ENCODE measurements around the gene RASSF4.
A peak's percentile ranks its signal among the peaks of the same experiment; 100 is the strongest.

The RASSF4 gene

GRCh38 chr10:44997105-44997748 is 37.6 kb downstream of the RASSF4 start:
- Histone ChIP-seq H3K4me3 (ENCODE audit: low read length) (no peak overlapping the region), H3K9me3 (ENCODE audit: control insufficient read depth, insufficient read depth, low read length) (no peaks in the 10 kb centered on the region), H3K27ac (ENCODE audit: low read length) (no peak overlapping the region), H3K4me1 (ENCODE audit: control insufficient read depth, insufficient read depth, low read length) (peaks cover 5% of the 10 kb centered on the region), H3K27me3 (ENCODE audit: control insufficient read depth, insufficient read depth, low read length) (no peaks in the 10 kb centered on the region), H3K36me3 (ENCODE audit: control insufficient read depth, insufficient read depth, low read length) (no peaks in the 10 kb centered on the region)
- DNase-seq (ENCODE audit: low read depth, low spot score) = no peak
- WGBS (ENCODE audit: insufficient coverage, insufficient read length) = no CpG with 5 or more reads among the region's 6 CpGs

GRCh38 chr10:44998146-44998631 is 38.6 kb downstream of the RASSF4 start:
- H3K4me3 ChIP-seq (ENCODE audit: low read length) = no peak overlapping the region

GRCh38 chr10:45000138-45000751 is 40.6 kb downstream of the RASSF4 start:
- H3K27ac ChIP-seq (ENCODE audit: low read length) = no peak overlapping the region
- peaks cover 4% of the 10 kb centered on the region for H3K4me1 ChIP-seq (ENCODE audit: control insufficient read depth, insufficient read depth, low read length)
- no peaks in the 10 kb centered on the region for H3K9me3 ChIP-seq (ENCODE audit: control insufficient read depth, insufficient read depth, low read length)
- no peaks in the 10 kb centered on the region; the same call in 1 of the 2 replicates for H3K36me3 ChIP-seq (ENCODE audit: control insufficient read depth, insufficient read depth, low read length)
- WGBS (ENCODE audit: insufficient coverage, insufficient read length) = no CpG with 5 or more reads among the region's 12 CpGs
- peak overlapping the region; percentile 79; the same call in 1 of the 2 replicates for H3K4me3 ChIP-seq (ENCODE audit: low read length)
- DNase-seq (ENCODE audit: low read depth, low spot score) = no peak
- no peaks in the 10 kb centered on the region for H3K27me3 ChIP-seq (ENCODE audit: control insufficient read depth, insufficient read depth, low read length)

More at GRCh38 chr10:44998146-44998631, 38.6 kb downstream of the RASSF4 start:
- H3K36me3 ChIP-seq (ENCODE audit: control insufficient read depth, insufficient read depth, low read length) = no peaks in the 10 kb centered on the region; the same call in 1 of the 2 replicates
- DNase-seq (ENCODE audit: low read depth, low spot score) = no peak
- no peak overlapping the region for H3K27ac ChIP-seq (ENCODE audit: low read length)
- H3K4me1 ChIP-seq (ENCODE audit: control insufficient read depth, insufficient read depth, low read length) = peaks cover 5% of the 10 kb centered on the region
- H3K9me3 ChIP-seq (ENCODE audit: control insufficient read depth, insufficient read depth, low read length) = no peaks in the 10 kb centered on the region
- H3K27me3 ChIP-seq (ENCODE audit: control insufficient read depth, insufficient read depth, low read length) = no peaks in the 10 kb centered on the region
- WGBS (ENCODE audit: insufficient coverage, insufficient read length) = no CpG with 5 or more reads among the region's 6 CpGs

GRCh38 chr10:45000752-45001380 is 41.3 kb downstream of the RASSF4 start, which contains the start of gene ZNF22:
Gene ZNF22 (plus strand): TSS chr10:45000923. CDS start chr10:45003369, 2,446 bp downstream.
- no peak for DNase-seq (ENCODE audit: low read depth, low spot score)
- peak within 1 kb of the TSS; percentile 79 for H3K4me3 ChIP-seq (ENCODE audit: low read length)

GRCh38 chr10:45001381-45002148 is 42.0 kb downstream of the RASSF4 start:
- WGBS (ENCODE audit: insufficient coverage, insufficient read length) = no CpG with 5 or more reads among the region's 13 CpGs
- Histone ChIP-seq H3K27me3 (ENCODE audit: control insufficient read depth, insufficient read depth, low read length) (no peaks in the 10 kb centered on the region), H3K4me1 (ENCODE audit: control insufficient read depth, insufficient read depth, low read length) (peaks cover 4% of the 10 kb centered on the region), H3K36me3 (ENCODE audit: control insufficient read depth, insufficient read depth, low read length) (no peaks in the 10 kb centered on the region; the same call in 1 of the 2 replicates), H3K27ac (ENCODE audit: low read length) (no peak overlapping the region), H3K4me3 (ENCODE audit: low read length) (peak overlapping the region; percentile 79), H3K9me3 (ENCODE audit: control insufficient read depth, insufficient read depth, low read length) (no peaks in the 10 kb centered on the region)
- no peak for DNase-seq (ENCODE audit: low read depth, low spot score)

More at GRCh38 chr10:45000752-45001380, 41.3 kb downstream of the RASSF4 start, which contains the start of gene ZNF22:
- Histone ChIP-seq H3K4me1 (ENCODE audit: control insufficient read depth, insufficient read depth, low read length) (peaks cover 4% of the 10 kb centered on the region), H3K9me3 (ENCODE audit: control insufficient read depth, insufficient read depth, low read length) (no peaks in the 10 kb centered on the region), H3K36me3 (ENCODE audit: control insufficient read depth, insufficient read depth, low read length) (no peaks in the 10 kb centered on the region; the same call in 1 of the 2 replicates), H3K27me3 (ENCODE audit: control insufficient read depth, insufficient read depth, low read length) (no peaks in the 10 kb centered on the region), H3K27ac (ENCODE audit: low read length) (no peak within 1 kb of the TSS)
- WGBS (ENCODE audit: insufficient coverage, insufficient read length) = no CpG with 5 or more reads among the region's 79 CpGs

- no peak for DNase-seq (ENCODE audit: low read depth, low spot score)
- H3K27ac ChIP-seq (ENCODE audit: low read length) = no peak overlapping the region
- no peaks in the 10 kb centered on the region for H3K27me3 ChIP-seq (ENCODE audit: control insufficient read depth, insufficient read depth, low read length)
- H3K36me3 ChIP-seq (ENCODE audit: control insufficient read depth, insufficient read depth, low read length) = no peaks in the 10 kb centered on the region; the same call in 1 of the 2 replicates
- peaks cover 4% of the 10 kb centered on the region for H3K4me1 ChIP-seq (ENCODE audit: control insufficient read depth, insufficient read depth, low read length)
- no CpG with 5 or more reads among the region's 10 CpGs for WGBS (ENCODE audit: insufficient coverage, insufficient read length)
- no peaks in the 10 kb centered on the region for H3K9me3 ChIP-seq (ENCODE audit: control insufficient read depth, insufficient read depth, low read length)
- no peak overlapping the region for H3K4me3 ChIP-seq (ENCODE audit: low read length)
These were observed 43.9 kb downstream of the RASSF4 start for GRCh38 chr10:45003432-45004000.

GRCh38 chr10:45004661-45005060 is 45.1 kb downstream of the RASSF4 start:
- DNase-seq (ENCODE audit: low read depth, low spot score) = no peak

GRCh38 chr10:45005284-45005683 is 45.7 kb downstream of the RASSF4 start:
- Histone ChIP-seq H3K4me3 (ENCODE audit: low read length) (no peak overlapping the region), H3K27ac (ENCODE audit: low read length) (no peak overlapping the region), H3K36me3 (ENCODE audit: control insufficient read depth, insufficient read depth, low read length) (no peaks in the 10 kb centered on the region; the same call in 1 of the 2 replicates), H3K27me3 (ENCODE audit: control insufficient read depth, insufficient read depth, low read length) (no peaks in the 10 kb centered on the region), H3K4me1 (ENCODE audit: control insufficient read depth, insufficient read depth, low read length) (peaks cover 1% of the 10 kb centered on the region; the same call in 1 of the 2 replicates), H3K9me3 (ENCODE audit: control insufficient read depth, insufficient read depth, low read length) (no peaks in the 10 kb centered on the region)
- WGBS (ENCODE audit: insufficient coverage, insufficient read length) = no CpG with 5 or more reads among the region's 1 CpG
- DNase-seq (ENCODE audit: low read depth, low spot score) = no peak

More at GRCh38 chr10:45004661-45005060, 45.1 kb downstream of the RASSF4 start:
- Histone ChIP-seq H3K27ac (ENCODE audit: low read length) (no peak overlapping the region), H3K36me3 (ENCODE audit: control insufficient read depth, insufficient read depth, low read length) (no peaks in the 10 kb centered on the region; the same call in 1 of the 2 replicates), H3K4me3 (ENCODE audit: low read length) (no peak overlapping the region), H3K4me1 (ENCODE audit: control insufficient read depth, insufficient read depth, low read length) (peaks cover 4% of the 10 kb centered on the region), H3K9me3 (ENCODE audit: control insufficient read depth, insufficient read depth, low read length) (no peaks in the 10 kb centered on the region), H3K27me3 (ENCODE audit: control insufficient read depth, insufficient read depth, low read length) (no peaks in the 10 kb centered on the region)
- no CpG with 5 or more reads among the region's 3 CpGs for WGBS (ENCODE audit: insufficient coverage, insufficient read length)

- H3K4me3 ChIP-seq (ENCODE audit: low read length) = no peak overlapping the region
- H3K27me3 ChIP-seq (ENCODE audit: control insufficient read depth, insufficient read depth, low read length) = no peaks in the 10 kb centered on the region
- no peaks in the 10 kb centered on the region for H3K4me1 ChIP-seq (ENCODE audit: control insufficient read depth, insufficient read depth, low read length)
- H3K36me3 ChIP-seq (ENCODE audit: control insufficient read depth, insufficient read depth, low read length) = no peaks in the 10 kb centered on the region; the same call in 1 of the 2 replicates
- WGBS (ENCODE audit: insufficient coverage, insufficient read length) = no CpG with 5 or more reads among the region's 3 CpGs
- H3K27ac ChIP-seq (ENCODE audit: low read length) = no peak overlapping the region
- no peaks in the 10 kb centered on the region for H3K9me3 ChIP-seq (ENCODE audit: control insufficient read depth, insufficient read depth, low read length)
- no peak for DNase-seq (ENCODE audit: low read depth, low spot score)
These were observed 46.9 kb downstream of the RASSF4 start for GRCh38 chr10:45006276-45007030.
